ENCODE measurements around the gene FRS3. TPM values are rescaled to one million over a fixed set of nuclear protein-coding genes. Genes with fewer than 3 reads are reported as not detected.
A peak's percentile ranks its signal among the peaks of the same experiment; 100 is the strongest.

FRS3 gene
- total and polyA plus RNA-seq, 8 donors = 0.29 to 22.2 (median 3.6) TPM

- peak overlapping the region in 3 of 5 donors; percentile 16 to 46 (median 43) for H3K27ac ChIP-seq
- no peaks in the 10 kb centered on the region for H3K9me3 ChIP-seq
- DNase-seq = no peak
- intact Hi-C loops (cut with DNase I; ENCODE audit: low total_unique reads) = no loop called here
- H3K36me3 ChIP-seq = peaks cover 33 to 70% (median 70%) of the 10 kb centered on the region in 4 donors
- H3K27me3 ChIP-seq = no peaks in the 10 kb centered on the region
- peaks cover 7 to 61% (median 31%) of the 10 kb centered on the region in 4 donors for H3K4me1 ChIP-seq
- H3K4me3 ChIP-seq = peak overlapping the region in 1 of 4 donors; percentile 22
- TF ChIP-seq POLR2A (IDR thresholded peaks at IDR 0.05) (no peak), POLR2AphosphoS5 (IDR thresholded peaks at IDR 0.05) (no peak), EP300 (IDR thresholded peaks at IDR 0.05) (no peak)
- TF ChIP-seq, protein P1, sequence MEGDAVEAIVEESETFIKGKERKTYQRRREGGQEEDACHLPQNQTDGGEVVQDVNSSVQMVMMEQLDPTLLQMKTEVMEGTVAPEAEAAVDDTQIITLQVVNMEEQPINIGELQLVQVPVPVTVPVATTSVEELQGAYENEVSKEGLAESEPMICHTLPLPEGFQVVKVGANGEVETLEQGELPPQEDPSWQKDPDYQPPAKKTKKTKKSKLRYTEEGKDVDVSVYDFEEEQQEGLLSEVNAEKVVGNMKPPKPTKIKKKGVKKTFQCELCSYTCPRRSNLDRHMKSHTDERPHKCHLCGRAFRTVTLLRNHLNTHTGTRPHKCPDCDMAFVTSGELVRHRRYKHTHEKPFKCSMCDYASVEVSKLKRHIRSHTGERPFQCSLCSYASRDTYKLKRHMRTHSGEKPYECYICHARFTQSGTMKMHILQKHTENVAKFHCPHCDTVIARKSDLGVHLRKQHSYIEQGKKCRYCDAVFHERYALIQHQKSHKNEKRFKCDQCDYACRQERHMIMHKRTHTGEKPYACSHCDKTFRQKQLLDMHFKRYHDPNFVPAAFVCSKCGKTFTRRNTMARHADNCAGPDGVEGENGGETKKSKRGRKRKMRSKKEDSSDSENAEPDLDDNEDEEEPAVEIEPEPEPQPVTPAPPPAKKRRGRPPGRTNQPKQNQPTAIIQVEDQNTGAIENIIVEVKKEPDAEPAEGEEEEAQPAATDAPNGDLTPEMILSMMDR (IDR thresholded peaks at IDR 0.05) = no peak
- 31 to 68% (median 51%) methylated on average over 3 to 13 of the region's 13 CpGs for WGBS, 5 donors
These were observed 4.3 kb downstream of the FRS3 start for GRCh38 chr6:41775293-41775882.

DNA sequence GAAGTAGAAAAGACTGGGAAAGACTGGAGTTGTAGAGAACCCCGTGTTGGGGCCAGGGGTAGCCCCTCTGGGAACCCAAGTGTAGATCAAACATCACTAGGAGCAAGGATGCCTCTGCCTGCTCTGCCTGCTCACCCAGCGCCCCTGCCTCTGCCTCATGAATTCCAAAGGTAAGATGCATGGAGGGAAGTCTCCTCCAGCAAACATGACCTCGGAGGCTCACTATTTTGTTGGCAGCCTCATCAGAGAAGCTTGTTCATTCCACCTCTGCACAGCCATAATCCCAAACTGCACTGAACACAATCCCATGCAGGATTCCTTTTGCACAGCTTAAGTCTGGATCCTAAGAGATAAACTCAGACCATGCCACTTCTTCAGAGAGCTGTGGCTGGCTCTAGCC, 4.9 kb downstream of the FRS3 start:
- 51 to 71% (median 64%) methylated on average over 3 of the region's 3 CpGs for WGBS, 5 donors
- no peak for DNase-seq
- intact Hi-C loops (cut with DNase I; ENCODE audit: low total_unique reads) = loop anchor here (5.0 kb wide), 1 partner anchor 78 kb away; no protein-coding TSS in a partner anchor
- peaks cover 36 to 76% (median 73%) of the 10 kb centered on the region in 4 donors for H3K36me3 ChIP-seq
- peaks cover 7 to 59% (median 29%) of the 10 kb centered on the region in 4 donors for H3K4me1 ChIP-seq
- no peaks in the 10 kb centered on the region for H3K27me3 ChIP-seq
- H3K4me3 ChIP-seq = no peak overlapping the region
- TF ChIP-seq POLR2A (IDR thresholded peaks at IDR 0.05) (no peak), EP300 (IDR thresholded peaks at IDR 0.05) (no peak)
- TF ChIP-seq, protein P1 (IDR thresholded peaks at IDR 0.05) = no peak
- no peaks in the 10 kb centered on the region for H3K9me3 ChIP-seq
- H3K27ac ChIP-seq = peak overlapping the region; percentile 1 to 46 (median 21)

DNA sequence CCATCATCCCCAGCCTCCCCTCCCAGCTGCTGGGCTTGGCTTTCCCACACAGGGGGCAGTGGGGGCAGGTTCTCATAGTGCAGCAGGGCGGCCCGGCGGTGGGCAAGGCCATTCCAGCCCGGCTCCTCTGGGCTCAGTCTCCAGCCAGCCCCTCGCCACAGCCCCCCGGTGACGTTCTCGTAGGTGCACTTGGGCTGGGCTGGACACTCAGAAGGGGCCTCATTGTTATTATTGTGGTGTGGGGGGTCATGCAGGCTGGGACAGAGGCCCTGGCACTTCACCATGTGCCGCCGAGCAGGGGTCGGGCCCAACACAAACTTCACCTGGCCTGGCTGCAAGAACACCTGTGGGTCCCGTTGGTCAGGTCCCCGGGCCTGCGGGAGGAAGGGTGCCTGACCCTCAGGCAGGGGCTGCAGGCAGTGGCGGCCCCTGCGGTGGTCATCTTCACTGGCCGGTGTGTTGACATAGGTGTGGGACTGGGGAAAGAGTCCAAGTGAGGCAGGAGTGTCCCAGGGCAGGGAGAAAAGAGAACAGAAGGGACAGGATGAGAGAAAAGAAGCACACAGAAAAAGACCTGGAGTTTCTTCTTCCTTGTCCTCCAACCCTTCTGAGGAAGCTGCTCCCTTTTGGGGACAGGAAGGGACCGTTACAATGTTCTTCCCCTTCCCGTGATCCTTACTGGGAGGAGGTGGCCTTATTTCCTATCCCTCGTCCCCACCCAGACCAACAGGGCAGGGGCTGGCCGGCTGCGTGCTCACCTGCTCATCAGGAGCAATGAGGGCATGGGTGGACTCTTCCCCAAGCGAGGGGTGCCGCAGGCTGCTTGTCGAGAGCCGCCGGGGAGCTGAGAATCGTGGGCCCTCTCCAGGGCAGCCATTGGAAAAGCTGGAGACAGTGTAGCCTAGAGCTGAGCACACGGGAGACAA, 8.4 kb downstream of the FRS3 start:
- H3K27ac ChIP-seq = peak overlapping the region in 1 of 5 donors; percentile 7
- H3K4me1 ChIP-seq = peaks cover 25 to 63% (median 43%) of the 10 kb centered on the region in 4 donors
- WGBS, 5 donors = 90 to 92% (median 91%) methylated on average over 16 to 29 of the region's 29 CpGs
- TF ChIP-seq, protein P1 (IDR thresholded peaks at IDR 0.05) = no peak
- TF ChIP-seq POLR2A (IDR thresholded peaks at IDR 0.05) (no peak), EP300 (IDR thresholded peaks at IDR 0.05) (no peak), POLR2AphosphoS5 (IDR thresholded peaks at IDR 0.05) (no peak)
- no peaks in the 10 kb centered on the region for H3K9me3 ChIP-seq
- peaks cover 36 to 72% (median 63%) of the 10 kb centered on the region in 4 donors for H3K36me3 ChIP-seq
- intact Hi-C loops (cut with DNase I; ENCODE audit: low total_unique reads) = loop anchor here (5.0 kb wide), 1 partner anchor 74 kb away; no protein-coding TSS in a partner anchor
- no peak for DNase-seq
- H3K27me3 ChIP-seq = no peaks in the 10 kb centered on the region
- no peak overlapping the region for H3K4me3 ChIP-seq

GRCh38 chr6:41770381-41771057, 9.2 kb downstream of the FRS3 start:
- no peaks in the 10 kb centered on the region for H3K9me3 ChIP-seq
- H3K27ac ChIP-seq = peak overlapping the region in 1 of 5 donors; percentile 7
- intact Hi-C loops (cut with DNase I; ENCODE audit: low total_unique reads) = loop anchor here (5.0 kb wide), 1 partner anchor 73 kb away; no protein-coding TSS in a partner anchor
- 84 to 92% (median 91%) methylated on average over 17 to 30 of the region's 30 CpGs for WGBS, 5 donors
- TF ChIP-seq POLR2A (IDR thresholded peaks at IDR 0.05) (no peak), EP300 (IDR thresholded peaks at IDR 0.05) (no peak), POLR2AphosphoS5 (IDR thresholded peaks at IDR 0.05) (no peak)
- TF ChIP-seq, protein P1 (IDR thresholded peaks at IDR 0.05) = no peak
- H3K36me3 ChIP-seq = peaks cover 36 to 65% (median 55%) of the 10 kb centered on the region in 4 donors
- DNase-seq = no peak
- H3K4me1 ChIP-seq = peaks cover 25 to 57% (median 38%) of the 10 kb centered on the region in 4 donors
- H3K27me3 ChIP-seq = no peaks in the 10 kb centered on the region
- no peak overlapping the region for H3K4me3 ChIP-seq
